ENCODE measurements around the gene CELA3B. TPM values are rescaled to one million over a fixed set of nuclear protein-coding genes. Genes with fewer than 3 reads are reported as not detected.
"Not testable (repeated sequence)": the region's sequence is repeated elsewhere in the genome, so short reads cannot be mapped to it uniquely, and the experiment has no call there.

CELA3B gene
- total RNA-seq, 1 experiment from 2014 or later, result not detected

- H3K4me3 ChIP-seq (ENCODE audit: low read depth, low read length); H3K9me3 ChIP-seq; intact Hi-C loops (cut with micrococcal nuclease; ENCODE audit: unreplicated experiment); H3K4me3 Mint-ChIP-seq (ENCODE audit: unreplicated experiment); H3K27me3 ChIP-seq (replicated peaks; ENCODE audit: control insufficient read depth, insufficient read depth, low read length); H3K4me1 Mint-ChIP-seq (ENCODE audit: low read depth, unreplicated experiment); CTCF ChIA-PET; POLR2A ChIA-PET; BruUV-seq (replicated peaks); DNase-seq; H3K9me3 Mint-ChIP-seq (ENCODE audit: unreplicated experiment); H3K36me3 ChIP-seq (ENCODE audit: control insufficient read depth, insufficient read depth, low read length); H3K27me3 Mint-ChIP-seq (ENCODE audit: insufficient read depth, unreplicated experiment); H3K36me3 Mint-ChIP-seq (ENCODE audit: insufficient read depth, unreplicated experiment); H3K4me1 ChIP-seq: not testable (repeated sequence)
- peak overlapping the region; percentile 23 for H3K27ac Mint-ChIP-seq (ENCODE audit: unreplicated experiment)
Observed at GRCh38 chr1:21969066-21969465, 7.8 kb upstream of the CELA3B start.

GRCh38 chr1:21970523-21970922 lies 6.3 kb upstream of the CELA3B start:
- H3K27ac Mint-ChIP-seq (ENCODE audit: unreplicated experiment); H3K36me3 ChIP-seq (ENCODE audit: control insufficient read depth, insufficient read depth, low read length); CTCF ChIA-PET; H3K4me1 Mint-ChIP-seq (ENCODE audit: low read depth, unreplicated experiment); H3K9me3 Mint-ChIP-seq (ENCODE audit: unreplicated experiment); BruUV-seq (replicated peaks); H3K9me3 ChIP-seq; H3K36me3 Mint-ChIP-seq (ENCODE audit: insufficient read depth, unreplicated experiment); H3K4me3 Mint-ChIP-seq (ENCODE audit: unreplicated experiment); H3K27me3 ChIP-seq (replicated peaks; ENCODE audit: control insufficient read depth, insufficient read depth, low read length); POLR2A ChIA-PET; DNase-seq; H3K4me1 ChIP-seq; H3K27me3 Mint-ChIP-seq (ENCODE audit: insufficient read depth, unreplicated experiment); H3K4me3 ChIP-seq (ENCODE audit: low read depth, low read length); intact Hi-C loops (cut with micrococcal nuclease; ENCODE audit: unreplicated experiment): not testable (repeated sequence)

GRCh38 chr1:21972973-21973441 lies 3.8 kb upstream of the CELA3B start:
- POLR2A ChIA-PET, result interaction anchor here (0.6 kb wide), 1 partner anchor 44 kb away, joined by 3 read pairs; no protein-coding TSS in a partner anchor
- H3K36me3 ChIP-seq (ENCODE audit: control insufficient read depth, insufficient read depth, low read length); DNase-seq; H3K27me3 Mint-ChIP-seq (ENCODE audit: insufficient read depth, unreplicated experiment); H3K27me3 ChIP-seq (replicated peaks; ENCODE audit: control insufficient read depth, insufficient read depth, low read length); H3K9me3 ChIP-seq; intact Hi-C loops (cut with micrococcal nuclease; ENCODE audit: unreplicated experiment); H3K4me3 Mint-ChIP-seq (ENCODE audit: unreplicated experiment); H3K9me3 Mint-ChIP-seq (ENCODE audit: unreplicated experiment); H3K4me3 ChIP-seq (ENCODE audit: low read depth, low read length); H3K36me3 Mint-ChIP-seq (ENCODE audit: insufficient read depth, unreplicated experiment); BruUV-seq (replicated peaks); H3K4me1 ChIP-seq: not testable (repeated sequence)
- CTCF ChIA-PET, result interaction anchor here (0.6 kb wide), 1 partner anchor 1896 kb away, joined by 4 read pairs; no protein-coding TSS in a partner anchor
- Mint-ChIP-seq H3K4me1 (ENCODE audit: low read depth, unreplicated experiment) (peaks cover 13% of the 10 kb centered on the region), H3K27ac (ENCODE audit: unreplicated experiment) (peak overlapping the region; percentile 61)

- H3K9me3 ChIP-seq; H3K4me1 ChIP-seq; POLR2A ChIA-PET; BruUV-seq (replicated peaks); H3K27me3 ChIP-seq (replicated peaks; ENCODE audit: control insufficient read depth, insufficient read depth, low read length); CTCF ChIA-PET; DNase-seq; H3K4me3 ChIP-seq (ENCODE audit: low read depth, low read length); H3K36me3 ChIP-seq (ENCODE audit: control insufficient read depth, insufficient read depth, low read length); H3K36me3 Mint-ChIP-seq (ENCODE audit: insufficient read depth, unreplicated experiment); intact Hi-C loops (cut with micrococcal nuclease; ENCODE audit: unreplicated experiment); H3K4me3 Mint-ChIP-seq (ENCODE audit: unreplicated experiment); H3K9me3 Mint-ChIP-seq (ENCODE audit: unreplicated experiment); H3K27me3 Mint-ChIP-seq (ENCODE audit: insufficient read depth, unreplicated experiment); H3K4me1 Mint-ChIP-seq (ENCODE audit: low read depth, unreplicated experiment): not testable (repeated sequence)
- peak overlapping the region; percentile 61 for H3K27ac Mint-ChIP-seq (ENCODE audit: unreplicated experiment)
Observed at GRCh38 chr1:21973948-21974347, 2.9 kb upstream of the CELA3B start.

GRCh38 chr1:21974699-21975098 lies 2.1 kb upstream of the CELA3B start:
- POLR2A ChIA-PET; H3K27me3 ChIP-seq (replicated peaks; ENCODE audit: control insufficient read depth, insufficient read depth, low read length); BruUV-seq (replicated peaks); CTCF ChIA-PET; H3K9me3 Mint-ChIP-seq (ENCODE audit: unreplicated experiment); intact Hi-C loops (cut with micrococcal nuclease; ENCODE audit: unreplicated experiment); H3K4me3 ChIP-seq (ENCODE audit: low read depth, low read length); H3K36me3 Mint-ChIP-seq (ENCODE audit: insufficient read depth, unreplicated experiment); H3K27me3 Mint-ChIP-seq (ENCODE audit: insufficient read depth, unreplicated experiment); H3K36me3 ChIP-seq (ENCODE audit: control insufficient read depth, insufficient read depth, low read length); H3K9me3 ChIP-seq; H3K27ac Mint-ChIP-seq (ENCODE audit: unreplicated experiment); H3K4me1 Mint-ChIP-seq (ENCODE audit: low read depth, unreplicated experiment); H3K4me1 ChIP-seq; H3K4me3 Mint-ChIP-seq (ENCODE audit: unreplicated experiment): not testable (repeated sequence)
- peak; percentile 63 to 78 for DNase-seq

- CTCF ChIA-PET; H3K36me3 Mint-ChIP-seq (ENCODE audit: insufficient read depth, unreplicated experiment); H3K9me3 Mint-ChIP-seq (ENCODE audit: unreplicated experiment): not testable (repeated sequence)
Observed at GRCh38 chr1:21975296-21975695, 1.5 kb upstream of the CELA3B start.

GRCh38 chr1:21978209-21978608 lies 1.4 kb downstream of the CELA3B start:
- H3K36me3 ChIP-seq (ENCODE audit: control insufficient read depth, insufficient read depth, low read length); BruUV-seq (replicated peaks); H3K9me3 Mint-ChIP-seq (ENCODE audit: unreplicated experiment); CTCF ChIA-PET; H3K4me1 Mint-ChIP-seq (ENCODE audit: low read depth, unreplicated experiment); DNase-seq; H3K36me3 Mint-ChIP-seq (ENCODE audit: insufficient read depth, unreplicated experiment); H3K27ac Mint-ChIP-seq (ENCODE audit: unreplicated experiment); H3K4me3 ChIP-seq (ENCODE audit: low read depth, low read length); H3K27me3 Mint-ChIP-seq (ENCODE audit: insufficient read depth, unreplicated experiment); H3K27me3 ChIP-seq (replicated peaks; ENCODE audit: control insufficient read depth, insufficient read depth, low read length); POLR2A ChIA-PET; H3K9me3 ChIP-seq; H3K4me1 ChIP-seq; intact Hi-C loops (cut with micrococcal nuclease; ENCODE audit: unreplicated experiment); H3K4me3 Mint-ChIP-seq (ENCODE audit: unreplicated experiment): not testable (repeated sequence)

More at GRCh38 chr1:21975296-21975695, 1.5 kb upstream of the CELA3B start:
- H3K36me3 ChIP-seq (ENCODE audit: control insufficient read depth, insufficient read depth, low read length); H3K27me3 ChIP-seq (replicated peaks; ENCODE audit: control insufficient read depth, insufficient read depth, low read length); H3K4me1 ChIP-seq; H3K4me3 Mint-ChIP-seq (ENCODE audit: unreplicated experiment); DNase-seq; POLR2A ChIA-PET; BruUV-seq (replicated peaks); H3K4me3 ChIP-seq (ENCODE audit: low read depth, low read length); H3K27me3 Mint-ChIP-seq (ENCODE audit: insufficient read depth, unreplicated experiment); H3K27ac Mint-ChIP-seq (ENCODE audit: unreplicated experiment); H3K9me3 ChIP-seq; H3K4me1 Mint-ChIP-seq (ENCODE audit: low read depth, unreplicated experiment); intact Hi-C loops (cut with micrococcal nuclease; ENCODE audit: unreplicated experiment): not testable (repeated sequence)
